WTC11 (cell line): ENCODE results near the gene NDUFS2. TPM values are rescaled to one million over a fixed set of nuclear protein-coding genes. Genes with fewer than 3 reads are reported as not detected.

Experiments
- ATAC-seq: fragments of 200-7000 bp; cut with Tn5 transposase; 2 replicates; pipeline ENCODE4 v1.10.0; 2021; ENCODE audit warnings: mild to moderate bottlenecking, moderate library complexity
- CTCF ChIA-PET: fragments of 300-600 bp; sonication (Branson Sonifier 250); formaldehyde crosslinking; loops from one replicate; lab custom pipeline; 2021; ENCODE audit warnings: antibody characterized with exemption; lab: Charles Lee
- POLR2A ChIA-PET: fragments of 350-600 bp; sonication (Branson Sonifier 250); formaldehyde crosslinking; loops from one replicate; lab custom pipeline; 2021; ENCODE audit warnings: antibody characterized with exemption; lab: Charles Lee
- DNase-seq: peaks from one replicate; pipeline ENCODE4 v3.0.0; 2021; ENCODE audit warnings: low spot score
- H3K27ac Mint-ChIP-seq: 2 replicates; pipeline ENCODE4 v1.8.0; 2021; ENCODE audit warnings: mixed read lengths
- H3K27me3 Mint-ChIP-seq: 2 replicates; pipeline ENCODE4 v1.8.0; 2021; ENCODE audit warnings: low read depth, mild to moderate bottlenecking, moderate library complexity, mixed read lengths
- H3K36me3 Mint-ChIP-seq: 2 replicates; pipeline ENCODE4 v1.8.0; 2021; ENCODE audit warnings: mixed read lengths
- H3K4me1 Mint-ChIP-seq: 2 replicates; pipeline ENCODE4 v1.8.0; 2022; ENCODE audit warnings: mixed read lengths
- H3K4me3 Mint-ChIP-seq: 2 replicates; pipeline ENCODE4 v1.8.0; 2021; ENCODE audit warnings: mild to moderate bottlenecking, moderate library complexity, mixed read lengths
- H3K9me3 Mint-ChIP-seq: 2 replicates; pipeline ENCODE4 v1.8.0; 2021; ENCODE audit warnings: mixed read lengths
- ATF1 ChIP-seq: sonication (generic); formaldehyde crosslinking; IDR thresholded peaks from 2 replicates; pipeline ENCODE4 v1.8.1; 2023; ENCODE audit warnings: mild to moderate bottlenecking, moderate library complexity, missing genetic modification reagents
- EMX1 ChIP-seq: fragments of 250-450 bp; sonication (Bioruptor Pico); IDR thresholded peaks from 2 replicates; pipeline ENCODE4 v1.8.0; 2021; ENCODE audit warnings: mild to moderate bottlenecking
- ETV6 ChIP-seq: sonication (generic); formaldehyde crosslinking; IDR thresholded peaks from 2 replicates; pipeline ENCODE4 v1.8.1; 2022; ENCODE audit warnings: mild to moderate bottlenecking, missing genetic modification reagents
- GABPB1 ChIP-seq: sonication (generic); formaldehyde crosslinking; IDR thresholded peaks from 2 replicates; pipeline ENCODE4 v1.8.1; 2023; ENCODE audit warnings: mild to moderate bottlenecking, missing genetic modification reagents
- GRHL2 ChIP-seq: fragments of 250-450 bp; sonication (Bioruptor Pico); IDR thresholded peaks from 2 replicates; pipeline ENCODE4 v1.8.0; 2022; ENCODE audit warnings: mild to moderate bottlenecking, moderate library complexity; ENCODE audit not compliant: insufficient replicate concordance, severe bottlenecking
- HMGA2 ChIP-seq: fragments of 250-450 bp; sonication (Bioruptor Pico); IDR thresholded peaks from 2 replicates; pipeline ENCODE4 v1.4.0; 2021; ENCODE audit warnings: mild to moderate bottlenecking, moderate library complexity
- IRF2 ChIP-seq: sonication (generic); formaldehyde crosslinking; IDR thresholded peaks from 2 replicates; pipeline ENCODE4 v1.8.0; 2022; ENCODE audit warnings: low read depth, missing genetic modification reagents, borderline replicate concordance
- JAZF1 ChIP-seq: fragments of 250-450 bp; sonication (Bioruptor Pico); IDR thresholded peaks from 2 replicates; pipeline ENCODE4 v1.9.0; 2021; ENCODE audit warnings: moderate library complexity, mild to moderate bottlenecking, inconsistent platforms
- RELA ChIP-seq: sonication (generic); formaldehyde crosslinking; IDR thresholded peaks from 2 replicates; pipeline ENCODE4 v1.8.1; 2022; ENCODE audit warnings: missing genetic modification reagents, mild to moderate bottlenecking, borderline replicate concordance
- RORB ChIP-seq: fragments of 250-450 bp; sonication (Bioruptor Pico); IDR thresholded peaks from 2 replicates; pipeline ENCODE4 v1.9.0; 2021; ENCODE audit warnings: mild to moderate bottlenecking
- ZNF121 ChIP-seq: sonication (generic); formaldehyde crosslinking; IDR thresholded peaks from 2 replicates; pipeline ENCODE4 v1.8.0; 2023; ENCODE audit warnings: missing genetic modification reagents
- ZNF671 ChIP-seq: fragments of 250-450 bp; sonication (Bioruptor Pico); IDR thresholded peaks from 2 replicates; pipeline ENCODE4 v1.8.0; 2021; ENCODE audit warnings: mild to moderate bottlenecking
- total RNA-seq: library from RNA; stranded (reverse); gene quantifications from 3 replicates; pipeline ENCODE4 v1.2.3, GENCODE V29; 2021
- TF ChIP-seq, protein P1 (sequence below): fragments of 250-450 bp; sonication (Bioruptor Pico); IDR thresholded peaks from 2 replicates; pipeline ENCODE4 v1.8.0; 2021; ENCODE audit warnings: mild to moderate bottlenecking
- TF ChIP-seq, protein P2 (sequence below): sonication (generic); formaldehyde crosslinking; IDR thresholded peaks from 2 replicates; pipeline ENCODE4 v1.8.1; 2022; ENCODE audit warnings: mild to moderate bottlenecking, missing genetic modification reagents, moderate library complexity, borderline replicate concordance
- TF ChIP-seq, protein P3 (sequence below): fragments of 250-450 bp; sonication (Bioruptor Pico); IDR thresholded peaks from 2 replicates; pipeline ENCODE4 v1.9.0; 2021; ENCODE audit warnings: moderate library complexity, mild to moderate bottlenecking, inconsistent platforms, borderline replicate concordance
- TF ChIP-seq, protein P4 (sequence below): fragments of 200-600 bp; IDR thresholded peaks from 2 replicates; pipeline ENCODE4 v1.8.0; 2022; ENCODE audit warnings: antibody characterized with exemption
- TF ChIP-seq, protein P5 (sequence below): sonication (generic); formaldehyde crosslinking; IDR thresholded peaks from 2 replicates; pipeline ENCODE4 v1.8.1; 2023; ENCODE audit warnings: mild to moderate bottlenecking, missing genetic modification reagents, moderate library complexity
- TF ChIP-seq, protein P6 (sequence below): sonication (generic); formaldehyde crosslinking; IDR thresholded peaks from 2 replicates; pipeline ENCODE4 v1.8.0; 2023; ENCODE audit warnings: missing genetic modification reagents
- TF ChIP-seq, protein P7 (sequence below): sonication (generic); formaldehyde crosslinking; conservative IDR thresholded peaks from 2 replicates; pipeline ENCODE4 v1.8.1; 2023; ENCODE audit warnings: mild to moderate bottlenecking, low read depth, missing genetic modification reagents, moderate library complexity
- TF ChIP-seq, protein P8 (sequence below): sonication (generic); formaldehyde crosslinking; IDR thresholded peaks from 2 replicates; pipeline ENCODE4 v1.8.1; 2022; ENCODE audit warnings: mild to moderate bottlenecking, moderate library complexity, missing genetic modification reagents
- TF ChIP-seq, protein P9 (sequence below): sonication (generic); formaldehyde crosslinking; IDR thresholded peaks from 2 replicates; pipeline ENCODE4 v1.8.0; 2023; ENCODE audit warnings: mild to moderate bottlenecking, missing genetic modification reagents
- TF ChIP-seq, protein P10 (sequence below): sonication (generic); formaldehyde crosslinking; conservative IDR thresholded peaks from 2 replicates; pipeline ENCODE4 v1.8.1; 2022; ENCODE audit warnings: mild to moderate bottlenecking, missing genetic modification reagents

The NDUFS2 gene
- total RNA-seq, 1 experiment from 2014 or later = 108 TPM

DNA sequence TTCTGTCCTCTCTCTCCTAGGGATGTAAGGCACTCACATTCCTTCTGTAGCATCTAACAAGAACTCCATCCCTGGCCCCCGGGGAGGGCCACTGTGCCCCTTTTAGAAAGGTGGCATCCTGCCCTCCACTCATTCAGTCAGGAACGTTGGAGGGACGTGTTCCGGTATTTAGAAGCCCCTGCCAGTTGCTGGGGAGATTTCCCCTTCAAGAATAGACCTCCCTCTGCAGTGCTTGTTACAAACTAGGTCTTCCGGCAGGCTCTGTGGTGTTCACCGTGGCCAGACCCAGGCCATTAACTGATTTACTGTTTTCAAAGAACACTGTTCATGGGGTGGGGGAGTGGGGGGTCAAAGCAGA, 57.2 kb downstream of the NDUFS2 start:
- DNase-seq (no peak), ATAC-seq (no peak)
- H3K4me1 Mint-ChIP-seq = peaks cover 22% of the 10 kb centered on the region
- ChIA-PET CTCF (interaction anchor here (1.1 to 1.8 kb wide), 9 partner anchors 9 to 123 kb away, joined by 3 to 14 read pairs (median 6); partner anchors contain the start of genes NDUFS2 and NR1I3), POLR2A (interaction anchor here (1.2 kb wide), 1 partner anchor 46 kb away, joined by 6 read pairs; no protein-coding TSS in a partner anchor)
- no peak overlapping the region for H3K27ac Mint-ChIP-seq
- TF ChIP-seq RORB (CRISPR knock-in tag) (no peak), GABPB1 (CRISPR knock-in tag) (no peak), HMGA2 (CRISPR knock-in tag) (no peak), RELA (no peak), EMX1 (CRISPR knock-in tag) (no peak), ATF1 (CRISPR knock-in tag) (no peak), IRF2 (CRISPR knock-in tag) (no peak), ZNF121 (CRISPR knock-in tag) (no peak)
- TF ChIP-seq, protein P1, sequence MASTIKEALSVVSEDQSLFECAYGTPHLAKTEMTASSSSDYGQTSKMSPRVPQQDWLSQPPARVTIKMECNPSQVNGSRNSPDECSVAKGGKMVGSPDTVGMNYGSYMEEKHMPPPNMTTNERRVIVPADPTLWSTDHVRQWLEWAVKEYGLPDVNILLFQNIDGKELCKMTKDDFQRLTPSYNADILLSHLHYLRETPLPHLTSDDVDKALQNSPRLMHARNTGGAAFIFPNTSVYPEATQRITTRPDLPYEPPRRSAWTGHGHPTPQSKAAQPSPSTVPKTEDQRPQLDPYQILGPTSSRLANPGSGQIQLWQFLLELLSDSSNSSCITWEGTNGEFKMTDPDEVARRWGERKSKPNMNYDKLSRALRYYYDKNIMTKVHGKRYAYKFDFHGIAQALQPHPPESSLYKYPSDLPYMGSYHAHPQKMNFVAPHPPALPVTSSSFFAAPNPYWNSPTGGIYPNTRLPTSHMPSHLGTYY (CRISPR knock-in tag) = no peak
- TF ChIP-seq, protein P2, sequence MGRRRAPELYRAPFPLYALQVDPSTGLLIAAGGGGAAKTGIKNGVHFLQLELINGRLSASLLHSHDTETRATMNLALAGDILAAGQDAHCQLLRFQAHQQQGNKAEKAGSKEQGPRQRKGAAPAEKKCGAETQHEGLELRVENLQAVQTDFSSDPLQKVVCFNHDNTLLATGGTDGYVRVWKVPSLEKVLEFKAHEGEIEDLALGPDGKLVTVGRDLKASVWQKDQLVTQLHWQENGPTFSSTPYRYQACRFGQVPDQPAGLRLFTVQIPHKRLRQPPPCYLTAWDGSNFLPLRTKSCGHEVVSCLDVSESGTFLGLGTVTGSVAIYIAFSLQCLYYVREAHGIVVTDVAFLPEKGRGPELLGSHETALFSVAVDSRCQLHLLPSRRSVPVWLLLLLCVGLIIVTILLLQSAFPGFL (CRISPR knock-in tag) = no peak
- TF ChIP-seq, protein P3, sequence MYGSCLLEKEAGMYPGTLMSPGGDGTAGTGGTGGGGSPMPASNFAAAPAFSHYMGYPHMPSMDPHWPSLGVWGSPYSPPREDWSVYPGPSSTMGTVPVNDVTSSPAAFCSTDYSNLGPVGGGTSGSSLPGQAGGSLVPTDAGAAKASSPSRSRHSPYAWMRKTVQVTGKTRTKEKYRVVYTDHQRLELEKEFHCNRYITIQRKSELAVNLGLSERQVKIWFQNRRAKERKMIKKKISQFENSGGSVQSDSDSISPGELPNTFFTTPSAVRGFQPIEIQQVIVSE (CRISPR knock-in tag) = no peak
- TF ChIP-seq, protein P4, sequence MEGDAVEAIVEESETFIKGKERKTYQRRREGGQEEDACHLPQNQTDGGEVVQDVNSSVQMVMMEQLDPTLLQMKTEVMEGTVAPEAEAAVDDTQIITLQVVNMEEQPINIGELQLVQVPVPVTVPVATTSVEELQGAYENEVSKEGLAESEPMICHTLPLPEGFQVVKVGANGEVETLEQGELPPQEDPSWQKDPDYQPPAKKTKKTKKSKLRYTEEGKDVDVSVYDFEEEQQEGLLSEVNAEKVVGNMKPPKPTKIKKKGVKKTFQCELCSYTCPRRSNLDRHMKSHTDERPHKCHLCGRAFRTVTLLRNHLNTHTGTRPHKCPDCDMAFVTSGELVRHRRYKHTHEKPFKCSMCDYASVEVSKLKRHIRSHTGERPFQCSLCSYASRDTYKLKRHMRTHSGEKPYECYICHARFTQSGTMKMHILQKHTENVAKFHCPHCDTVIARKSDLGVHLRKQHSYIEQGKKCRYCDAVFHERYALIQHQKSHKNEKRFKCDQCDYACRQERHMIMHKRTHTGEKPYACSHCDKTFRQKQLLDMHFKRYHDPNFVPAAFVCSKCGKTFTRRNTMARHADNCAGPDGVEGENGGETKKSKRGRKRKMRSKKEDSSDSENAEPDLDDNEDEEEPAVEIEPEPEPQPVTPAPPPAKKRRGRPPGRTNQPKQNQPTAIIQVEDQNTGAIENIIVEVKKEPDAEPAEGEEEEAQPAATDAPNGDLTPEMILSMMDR = no peak
- TF ChIP-seq, protein P5, sequence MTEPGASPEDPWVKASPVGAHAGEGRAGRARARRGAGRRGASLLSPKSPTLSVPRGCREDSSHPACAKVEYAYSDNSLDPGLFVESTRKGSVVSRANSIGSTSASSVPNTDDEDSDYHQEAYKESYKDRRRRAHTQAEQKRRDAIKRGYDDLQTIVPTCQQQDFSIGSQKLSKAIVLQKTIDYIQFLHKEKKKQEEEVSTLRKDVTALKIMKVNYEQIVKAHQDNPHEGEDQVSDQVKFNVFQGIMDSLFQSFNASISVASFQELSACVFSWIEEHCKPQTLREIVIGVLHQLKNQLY (CRISPR knock-in tag) = no peak
- TF ChIP-seq, protein P6, sequence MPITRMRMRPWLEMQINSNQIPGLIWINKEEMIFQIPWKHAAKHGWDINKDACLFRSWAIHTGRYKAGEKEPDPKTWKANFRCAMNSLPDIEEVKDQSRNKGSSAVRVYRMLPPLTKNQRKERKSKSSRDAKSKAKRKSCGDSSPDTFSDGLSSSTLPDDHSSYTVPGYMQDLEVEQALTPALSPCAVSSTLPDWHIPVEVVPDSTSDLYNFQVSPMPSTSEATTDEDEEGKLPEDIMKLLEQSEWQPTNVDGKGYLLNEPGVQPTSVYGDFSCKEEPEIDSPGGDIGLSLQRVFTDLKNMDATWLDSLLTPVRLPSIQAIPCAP (CRISPR knock-in tag) = no peak
- peak overlapping the region; percentile 65 for H3K4me3 Mint-ChIP-seq
- H3K36me3 Mint-ChIP-seq = peaks cover 19% of the 10 kb centered on the region
- peaks cover 31% of the 10 kb centered on the region for H3K9me3 Mint-ChIP-seq
- H3K27me3 Mint-ChIP-seq = peaks cover 70% of the 10 kb centered on the region

DNA sequence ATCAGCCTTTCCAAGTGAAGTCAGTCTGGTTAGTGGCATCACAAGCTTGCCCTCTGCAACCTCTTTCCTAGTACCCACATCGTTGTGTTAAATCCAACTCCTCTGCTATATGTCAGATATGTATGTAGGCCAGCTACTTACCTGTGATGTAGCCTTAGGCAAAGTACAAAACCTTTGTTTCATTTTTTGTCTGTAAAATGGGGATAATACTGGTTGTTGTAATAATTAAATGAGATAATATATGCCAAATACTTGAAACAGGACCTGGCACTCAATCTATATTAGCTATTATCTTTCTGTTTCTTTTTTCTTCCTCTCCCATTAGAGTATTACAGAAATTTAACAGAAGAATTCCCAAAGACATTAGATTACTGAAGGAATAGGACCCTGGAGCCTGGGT, 57.6 kb downstream of the NDUFS2 start:
- DNase-seq = no peak
- Mint-ChIP-seq H3K4me1 (peaks cover 22% of the 10 kb centered on the region), H3K4me3 (peak overlapping the region; percentile 65), H3K27me3 (peaks cover 73% of the 10 kb centered on the region), H3K9me3 (peaks cover 31% of the 10 kb centered on the region), H3K27ac (no peak overlapping the region), H3K36me3 (peaks cover 19% of the 10 kb centered on the region)
- ChIA-PET POLR2A (no interaction called here), CTCF (interaction anchor here (1.4 to 1.8 kb wide), 2 partner anchors 46 to 57 kb away, joined by 3 to 4 read pairs; partner anchors contain the start of gene NDUFS2)
- no peak for ATAC-seq
- TF ChIP-seq GRHL2 (no peak), ETV6 (CRISPR knock-in tag) (no peak), IRF2 (CRISPR knock-in tag) (no peak), ZNF671 (CRISPR knock-in tag) (no peak), JAZF1 (CRISPR knock-in tag) (no peak)
- TF ChIP-seq, protein P7, sequence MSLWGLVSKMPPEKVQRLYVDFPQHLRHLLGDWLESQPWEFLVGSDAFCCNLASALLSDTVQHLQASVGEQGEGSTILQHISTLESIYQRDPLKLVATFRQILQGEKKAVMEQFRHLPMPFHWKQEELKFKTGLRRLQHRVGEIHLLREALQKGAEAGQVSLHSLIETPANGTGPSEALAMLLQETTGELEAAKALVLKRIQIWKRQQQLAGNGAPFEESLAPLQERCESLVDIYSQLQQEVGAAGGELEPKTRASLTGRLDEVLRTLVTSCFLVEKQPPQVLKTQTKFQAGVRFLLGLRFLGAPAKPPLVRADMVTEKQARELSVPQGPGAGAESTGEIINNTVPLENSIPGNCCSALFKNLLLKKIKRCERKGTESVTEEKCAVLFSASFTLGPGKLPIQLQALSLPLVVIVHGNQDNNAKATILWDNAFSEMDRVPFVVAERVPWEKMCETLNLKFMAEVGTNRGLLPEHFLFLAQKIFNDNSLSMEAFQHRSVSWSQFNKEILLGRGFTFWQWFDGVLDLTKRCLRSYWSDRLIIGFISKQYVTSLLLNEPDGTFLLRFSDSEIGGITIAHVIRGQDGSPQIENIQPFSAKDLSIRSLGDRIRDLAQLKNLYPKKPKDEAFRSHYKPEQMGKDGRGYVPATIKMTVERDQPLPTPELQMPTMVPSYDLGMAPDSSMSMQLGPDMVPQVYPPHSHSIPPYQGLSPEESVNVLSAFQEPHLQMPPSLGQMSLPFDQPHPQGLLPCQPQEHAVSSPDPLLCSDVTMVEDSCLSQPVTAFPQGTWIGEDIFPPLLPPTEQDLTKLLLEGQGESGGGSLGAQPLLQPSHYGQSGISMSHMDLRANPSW (CRISPR knock-in tag) = no peak
- TF ChIP-seq, protein P8, sequence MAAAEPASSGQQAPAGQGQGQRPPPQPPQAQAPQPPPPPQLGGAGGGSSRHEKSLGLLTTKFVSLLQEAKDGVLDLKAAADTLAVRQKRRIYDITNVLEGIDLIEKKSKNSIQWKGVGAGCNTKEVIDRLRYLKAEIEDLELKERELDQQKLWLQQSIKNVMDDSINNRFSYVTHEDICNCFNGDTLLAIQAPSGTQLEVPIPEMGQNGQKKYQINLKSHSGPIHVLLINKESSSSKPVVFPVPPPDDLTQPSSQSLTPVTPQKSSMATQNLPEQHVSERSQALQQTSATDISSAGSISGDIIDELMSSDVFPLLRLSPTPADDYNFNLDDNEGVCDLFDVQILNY (CRISPR knock-in tag) = no peak
- TF ChIP-seq, protein P9, sequence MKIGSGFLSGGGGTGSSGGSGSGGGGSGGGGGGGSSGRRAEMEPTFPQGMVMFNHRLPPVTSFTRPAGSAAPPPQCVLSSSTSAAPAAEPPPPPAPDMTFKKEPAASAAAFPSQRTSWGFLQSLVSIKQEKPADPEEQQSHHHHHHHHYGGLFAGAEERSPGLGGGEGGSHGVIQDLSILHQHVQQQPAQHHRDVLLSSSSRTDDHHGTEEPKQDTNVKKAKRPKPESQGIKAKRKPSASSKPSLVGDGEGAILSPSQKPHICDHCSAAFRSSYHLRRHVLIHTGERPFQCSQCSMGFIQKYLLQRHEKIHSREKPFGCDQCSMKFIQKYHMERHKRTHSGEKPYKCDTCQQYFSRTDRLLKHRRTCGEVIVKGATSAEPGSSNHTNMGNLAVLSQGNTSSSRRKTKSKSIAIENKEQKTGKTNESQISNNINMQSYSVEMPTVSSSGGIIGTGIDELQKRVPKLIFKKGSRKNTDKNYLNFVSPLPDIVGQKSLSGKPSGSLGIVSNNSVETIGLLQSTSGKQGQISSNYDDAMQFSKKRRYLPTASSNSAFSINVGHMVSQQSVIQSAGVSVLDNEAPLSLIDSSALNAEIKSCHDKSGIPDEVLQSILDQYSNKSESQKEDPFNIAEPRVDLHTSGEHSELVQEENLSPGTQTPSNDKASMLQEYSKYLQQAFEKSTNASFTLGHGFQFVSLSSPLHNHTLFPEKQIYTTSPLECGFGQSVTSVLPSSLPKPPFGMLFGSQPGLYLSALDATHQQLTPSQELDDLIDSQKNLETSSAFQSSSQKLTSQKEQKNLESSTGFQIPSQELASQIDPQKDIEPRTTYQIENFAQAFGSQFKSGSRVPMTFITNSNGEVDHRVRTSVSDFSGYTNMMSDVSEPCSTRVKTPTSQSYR = no peak
- TF ChIP-seq, protein P10, sequence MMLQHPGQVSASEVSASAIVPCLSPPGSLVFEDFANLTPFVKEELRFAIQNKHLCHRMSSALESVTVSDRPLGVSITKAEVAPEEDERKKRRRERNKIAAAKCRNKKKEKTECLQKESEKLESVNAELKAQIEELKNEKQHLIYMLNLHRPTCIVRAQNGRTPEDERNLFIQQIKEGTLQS (CRISPR knock-in tag) = no peak
